AG04450 (cell line): ENCODE measurements around the gene CCDC80. TPM values are rescaled to one million over a fixed set of nuclear protein-coding genes. Genes with fewer than 3 reads are reported as not detected.
A peak's percentile ranks its signal among the peaks of the same experiment; 100 is the strongest.
"Not testable (repeated sequence)": the region's sequence is repeated elsewhere in the genome, so short reads cannot be mapped to it uniquely, and the experiment has no call there.

Experiments
- CTCF ChIA-PET: fragments of 300-600, 350-600 bp; formaldehyde crosslinking; extraction: SDS; loops from one replicate; lab custom pipeline; 2022; ENCODE audit warnings: antibody characterized with exemption, inconsistent platforms; lab: Charles Lee
- POLR2A ChIA-PET: fragments of 350-600 bp; formaldehyde crosslinking; extraction: SDS; loops from one replicate; lab custom pipeline; 2021; ENCODE audit warnings: antibody characterized with exemption, inconsistent platforms; lab: Yijun Ruan, JAX
- DNase-seq: peaks from one replicate; pipeline ENCODE4 v3.0.0-alpha.2; 2011; ENCODE audit warnings: low read depth, low spot score
- H3K27ac ChIP-seq: one replicate; pipeline ENCODE4 v1.5.1; 2012; ENCODE audit warnings: low read depth, low read length, control low read depth
- H3K27me3 ChIP-seq: one replicate; pipeline ENCODE4 v1.6.0; 2012; ENCODE audit warnings: low read length; ENCODE audit not compliant: control insufficient read depth, insufficient read depth
- H3K4me3 ChIP-seq: 2 replicates; pipeline ENCODE4 v1.5.1; 2011; ENCODE audit warnings: mild to moderate bottlenecking, low read depth, low read length, control low read depth
- H3K9me3 ChIP-seq: 2 replicates; pipeline ENCODE4 v1.5.1; 2012; ENCODE audit warnings: low read length; ENCODE audit not compliant: control insufficient read depth, insufficient read depth
- polyA plus RNA-seq: library from polyadenylated mRNA; depleted of rRNA; stranded (reverse); fragments of >200 nt; gene quantifications from 2 replicates; pipeline ENCODE4 v1.2.3, GENCODE V29; 2011
- TF ChIP-seq, protein P1 (sequence below): IDR thresholded peaks from 2 replicates; pipeline ENCODE4 v1.5.1; 2011; ENCODE audit warnings: low read depth, low read length, control low read depth, inconsistent platforms

CCDC80 gene
- polyA plus RNA-seq, 1 experiment = 202 TPM

DNA sequence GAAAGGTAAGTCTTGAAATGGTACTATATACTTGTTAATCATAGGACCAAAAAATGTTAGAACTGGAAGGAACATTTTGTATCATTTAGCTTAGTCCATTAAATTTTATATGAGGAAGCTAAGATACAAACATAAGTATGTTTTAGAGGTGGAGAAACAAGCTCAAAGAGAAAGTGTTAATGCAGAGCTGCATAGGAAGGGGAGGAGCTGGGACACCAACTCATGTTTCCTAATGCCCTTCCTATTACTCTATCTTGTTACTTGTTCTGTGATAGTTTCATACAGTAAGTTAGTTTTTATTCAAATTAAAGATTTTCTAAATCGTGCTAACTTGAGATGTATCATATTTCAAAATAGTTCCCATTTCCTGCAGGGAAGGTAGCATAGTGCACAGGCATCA, 71.7 kb downstream of the CCDC80 start:
- TF ChIP-seq, protein P1, sequence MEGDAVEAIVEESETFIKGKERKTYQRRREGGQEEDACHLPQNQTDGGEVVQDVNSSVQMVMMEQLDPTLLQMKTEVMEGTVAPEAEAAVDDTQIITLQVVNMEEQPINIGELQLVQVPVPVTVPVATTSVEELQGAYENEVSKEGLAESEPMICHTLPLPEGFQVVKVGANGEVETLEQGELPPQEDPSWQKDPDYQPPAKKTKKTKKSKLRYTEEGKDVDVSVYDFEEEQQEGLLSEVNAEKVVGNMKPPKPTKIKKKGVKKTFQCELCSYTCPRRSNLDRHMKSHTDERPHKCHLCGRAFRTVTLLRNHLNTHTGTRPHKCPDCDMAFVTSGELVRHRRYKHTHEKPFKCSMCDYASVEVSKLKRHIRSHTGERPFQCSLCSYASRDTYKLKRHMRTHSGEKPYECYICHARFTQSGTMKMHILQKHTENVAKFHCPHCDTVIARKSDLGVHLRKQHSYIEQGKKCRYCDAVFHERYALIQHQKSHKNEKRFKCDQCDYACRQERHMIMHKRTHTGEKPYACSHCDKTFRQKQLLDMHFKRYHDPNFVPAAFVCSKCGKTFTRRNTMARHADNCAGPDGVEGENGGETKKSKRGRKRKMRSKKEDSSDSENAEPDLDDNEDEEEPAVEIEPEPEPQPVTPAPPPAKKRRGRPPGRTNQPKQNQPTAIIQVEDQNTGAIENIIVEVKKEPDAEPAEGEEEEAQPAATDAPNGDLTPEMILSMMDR = no peak
- Histone ChIP-seq H3K9me3 (no peaks in the 10 kb centered on the region), H3K4me3 (no peak overlapping the region), H3K27me3 (no peaks in the 10 kb centered on the region), H3K27ac (no peak overlapping the region)
- no peak for DNase-seq
- CTCF ChIA-PET = interaction anchor here (0.9 to 2.2 kb wide), 2 partner anchors 9 to 13 kb away, joined by 3 to 20 read pairs; no protein-coding TSS in a partner anchor
- POLR2A ChIA-PET = no interaction called here

- Histone ChIP-seq H3K27ac (no peak overlapping the region), H3K4me3 (no peak overlapping the region), H3K27me3 (no peaks in the 10 kb centered on the region), H3K9me3 (no peaks in the 10 kb centered on the region)
- POLR2A ChIA-PET = no interaction called here
- TF ChIP-seq, protein P1 = no peak
- DNase-seq = no peak
- CTCF ChIA-PET = interaction anchor here (0.5 to 2.2 kb wide), 3 partner anchors 10 to 1270 kb away, joined by 3 to 20 read pairs (median 3); partner anchors contain the start of gene GRAMD1C
These were observed 72.3 kb downstream of the CCDC80 start for GRCh38 chr3:112568642-112569041.

GRCh38 chr3:112564940-112565305, 76.0 kb downstream of the CCDC80 start:
- ChIA-PET CTCF (no interaction called here), POLR2A (no interaction called here)
- Histone ChIP-seq H3K27me3 (no peaks in the 10 kb centered on the region), H3K4me3 (no peak overlapping the region), H3K27ac (no peak overlapping the region), H3K9me3 (no peaks in the 10 kb centered on the region; the same call in 1 of the 2 replicates)
- TF ChIP-seq, protein P1 = no peak
- no peak for DNase-seq

DNA sequence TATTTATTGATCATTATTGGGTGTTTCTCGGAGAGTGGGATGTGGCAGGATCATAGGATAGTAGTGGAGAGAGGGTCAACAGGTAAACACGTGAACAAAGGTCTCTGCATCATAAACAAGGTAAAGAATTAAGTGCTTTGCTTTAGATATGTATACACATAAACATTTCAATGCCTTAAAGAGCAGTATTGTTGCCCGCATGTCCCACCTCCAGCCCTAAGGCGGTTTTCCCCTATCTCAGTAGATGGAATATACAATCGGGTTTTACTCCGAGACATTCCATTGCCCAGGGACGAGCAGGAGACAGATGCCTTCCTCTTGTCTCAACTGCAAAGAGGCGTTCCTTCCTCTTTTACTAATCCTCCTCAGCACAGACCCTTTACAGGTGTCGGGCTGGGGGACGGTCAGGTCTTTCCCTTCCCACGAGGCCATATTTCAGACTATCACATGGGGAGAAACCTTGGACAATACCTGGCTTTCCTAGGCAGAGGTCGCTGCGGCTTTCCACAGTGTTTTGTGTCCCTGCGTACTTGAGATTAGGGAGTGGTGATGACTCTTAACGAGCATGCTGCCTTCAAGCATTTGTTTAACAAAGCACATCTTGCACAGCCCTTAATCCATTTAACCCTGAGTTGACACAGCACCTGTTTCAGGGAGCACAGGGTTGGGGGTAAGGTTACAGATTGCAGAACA, 76.5 kb downstream of the CCDC80 start:
- H3K9me3 ChIP-seq, H3K27me3 ChIP-seq, POLR2A ChIA-PET, H3K27ac ChIP-seq, H3K4me3 ChIP-seq, DNase-seq, CTCF ChIA-PET: not testable (repeated sequence)

DNA sequence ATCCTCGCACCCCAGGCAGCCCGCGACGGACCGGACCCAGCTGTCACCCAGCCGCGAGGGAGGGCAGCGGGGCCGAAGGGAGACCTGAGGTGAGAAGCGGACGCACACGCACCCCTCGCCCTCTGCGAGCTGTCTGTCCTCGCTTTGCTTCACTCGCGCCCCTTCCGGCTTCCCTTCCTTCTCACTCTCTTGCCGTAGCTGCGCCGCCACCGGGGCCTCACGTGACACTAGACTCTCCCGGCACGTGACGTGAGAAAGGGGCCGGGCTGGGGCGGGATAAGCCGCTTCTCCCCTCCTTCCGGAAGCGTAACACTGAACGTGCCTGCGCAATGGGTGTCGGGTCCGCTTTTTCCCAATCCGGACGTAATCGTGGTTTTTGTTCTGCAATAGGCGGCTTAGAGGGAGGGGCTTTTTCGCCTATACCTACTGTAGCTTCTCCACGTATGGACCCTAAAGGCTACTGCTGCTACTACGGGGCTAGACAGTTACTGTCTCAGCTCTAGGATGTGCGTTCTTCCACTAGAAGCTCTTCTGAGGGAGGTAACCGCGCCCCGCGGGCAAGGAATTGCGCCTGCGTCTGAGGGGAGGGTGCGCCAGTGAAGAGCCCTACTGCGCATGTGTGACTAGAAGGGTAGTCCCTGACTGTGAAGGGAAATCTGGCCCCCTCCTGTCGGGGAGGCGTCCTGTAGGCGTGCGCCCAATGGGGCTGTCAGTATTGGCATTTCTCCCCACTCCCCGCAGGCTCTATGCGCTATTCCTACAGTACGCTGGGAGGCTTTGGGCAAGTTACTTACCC, 79.0 kb downstream of the CCDC80 start, which contains the start of the genes ATG3 and SLC35A5:
TSS of gene ATG3 (minus strand) at position 229 of the 796 bp plus-strand sequence. CDS start 434 bp downstream, outside the sequence.
TSS of gene SLC35A5 (plus strand) at position 312 of the 796 bp plus-strand sequence. CDS start 1,359 bp downstream, outside the sequence.
- no peaks in the 10 kb centered on the region; the same call in 1 of the 2 replicates for H3K9me3 ChIP-seq
- POLR2A ChIA-PET = interaction anchor here (0.6 to 1.0 kb wide), 5 partner anchors 67 to 452 kb away, joined by 3 to 4 read pairs (median 3); no protein-coding TSS in a partner anchor
- DNase-seq = peak; percentile 98
- H3K27ac ChIP-seq = peak within 1 kb of the TSS; percentile 99
- H3K27me3 ChIP-seq = no peaks in the 10 kb centered on the region
- CTCF ChIA-PET = interaction anchor here (0.6 to 1.3 kb wide), 6 partner anchors 20 to 1482 kb away, joined by 3 to 5 read pairs (median 3); no protein-coding TSS in a partner anchor
- TF ChIP-seq, protein P1 = no peak
- H3K4me3 ChIP-seq = peak within 1 kb of the TSS; percentile 95
